ENCODE data around the gene GPR142.
"Not testable (repeated sequence)": the region's sequence is repeated elsewhere in the genome, so short reads cannot be mapped to it uniquely, and the experiment has no call there.

GPR142 gene

GRCh38 chr17:74394977-74395376 is 27.7 kb downstream of the GPR142 start:
- no peak for DNase-seq

- DNase-seq = no peak
Observed at GRCh38 chr17:74396567-74396966, 29.3 kb downstream of the GPR142 start.

GRCh38 chr17:74402048-74402447 is 34.7 kb downstream of the GPR142 start:
- no peak for DNase-seq

- no peak for DNase-seq
Observed at GRCh38 chr17:74403512-74404137, 36.3 kb downstream of the GPR142 start.

- DNase-seq = no peak
Observed at GRCh38 chr17:74404218-74404617, 36.9 kb downstream of the GPR142 start.

- DNase-seq = no peak
Observed at GRCh38 chr17:74404789-74405188, 37.5 kb downstream of the GPR142 start.

- not testable (repeated sequence) for DNase-seq
Observed at GRCh38 chr17:74405311-74405710, 38.0 kb downstream of the GPR142 start.

- no peak for DNase-seq
Observed at GRCh38 chr17:74407384-74407783, 40.1 kb downstream of the GPR142 start.

- DNase-seq = no peak
Observed at GRCh38 chr17:74408262-74408661, 41.0 kb downstream of the GPR142 start.

GRCh38 chr17:74408815-74409214 is 41.5 kb downstream of the GPR142 start:
- DNase-seq = peak; percentile 36

- no peak for DNase-seq
Observed at GRCh38 chr17:74410001-74410443, 42.7 kb downstream of the GPR142 start.

GRCh38 chr17:74412581-74412980 is 45.3 kb downstream of the GPR142 start:
- no peak for DNase-seq

GRCh38 chr17:74413491-74413890 is 46.2 kb downstream of the GPR142 start:
- no peak for DNase-seq

- DNase-seq = no peak
Observed at GRCh38 chr17:74414510-74414909, 47.2 kb downstream of the GPR142 start.

GRCh38 chr17:74415608-74416396 is 48.5 kb downstream of the GPR142 start:
- no peak for DNase-seq

- DNase-seq = no peak
Observed at GRCh38 chr17:74417178-74418045, 50.1 kb downstream of the GPR142 start.

GRCh38 chr17:74419928-74420411 is 52.7 kb downstream of the GPR142 start:
- no peak for DNase-seq

All from NCI-H510A (cell line).